ENCODE data around the gene SPINDOC. TPM values are rescaled to one million over a fixed set of nuclear protein-coding genes. Genes with fewer than 3 reads are reported as not detected.

The SPINDOC gene
- total RNA-seq, 3 donors from 2014 or later: 24.0 to 28.9 (median 24.5) TPM

DNA sequence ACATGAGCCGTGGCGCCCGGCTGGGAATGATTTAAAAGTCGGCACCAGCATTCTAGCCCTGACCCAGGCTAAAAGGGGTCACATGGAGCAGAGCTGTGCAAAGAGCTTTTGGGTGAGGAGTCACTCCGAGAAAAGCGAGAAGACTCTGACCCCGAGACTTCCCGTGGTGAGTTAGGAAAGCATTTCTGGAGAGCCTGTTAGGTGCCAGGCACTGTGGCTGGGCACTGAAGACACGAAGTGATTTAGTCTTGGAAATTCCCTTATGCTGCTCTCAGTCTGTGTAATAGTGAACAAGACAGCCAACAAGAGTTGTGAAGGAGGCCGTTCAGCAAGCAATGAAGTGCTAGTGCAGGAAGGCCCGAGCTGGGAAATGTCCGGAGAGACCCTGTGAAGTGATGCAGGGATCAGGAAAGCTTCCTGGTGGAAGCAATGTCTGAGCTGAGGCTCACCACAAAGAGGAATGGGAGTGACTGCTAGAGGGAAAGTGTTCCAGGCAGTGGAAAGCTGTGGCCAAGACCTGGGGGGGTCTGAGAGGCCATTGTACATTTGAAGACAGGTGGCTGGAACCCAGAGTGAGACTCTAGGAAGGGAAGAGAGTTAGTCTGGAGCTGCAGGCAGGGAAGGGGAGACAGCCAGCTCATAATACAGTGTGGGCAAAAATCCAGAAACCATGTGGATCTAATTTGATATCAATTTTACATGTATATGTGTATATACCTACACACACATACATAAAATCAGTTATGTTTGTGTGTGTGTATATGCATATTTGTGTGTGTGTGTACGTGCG is 57.3 kb downstream of the SPINDOC start:
- Mint-ChIP-seq H3K27me3 (ENCODE audit: low read depth) (no peaks in the 10 kb centered on the region), H3K4me1 (ENCODE audit: low read depth) (peaks cover 88% of the 10 kb centered on the region), H3K36me3 (ENCODE audit: insufficient read depth) (peaks cover 10% of the 10 kb centered on the region), H3K9me3 (no peaks in the 10 kb centered on the region), H3K4me3 (peak overlapping the region; percentile 37)
- ATAC-seq (peak; percentile 41 to 44), DNase-seq (no peak)

DNA sequence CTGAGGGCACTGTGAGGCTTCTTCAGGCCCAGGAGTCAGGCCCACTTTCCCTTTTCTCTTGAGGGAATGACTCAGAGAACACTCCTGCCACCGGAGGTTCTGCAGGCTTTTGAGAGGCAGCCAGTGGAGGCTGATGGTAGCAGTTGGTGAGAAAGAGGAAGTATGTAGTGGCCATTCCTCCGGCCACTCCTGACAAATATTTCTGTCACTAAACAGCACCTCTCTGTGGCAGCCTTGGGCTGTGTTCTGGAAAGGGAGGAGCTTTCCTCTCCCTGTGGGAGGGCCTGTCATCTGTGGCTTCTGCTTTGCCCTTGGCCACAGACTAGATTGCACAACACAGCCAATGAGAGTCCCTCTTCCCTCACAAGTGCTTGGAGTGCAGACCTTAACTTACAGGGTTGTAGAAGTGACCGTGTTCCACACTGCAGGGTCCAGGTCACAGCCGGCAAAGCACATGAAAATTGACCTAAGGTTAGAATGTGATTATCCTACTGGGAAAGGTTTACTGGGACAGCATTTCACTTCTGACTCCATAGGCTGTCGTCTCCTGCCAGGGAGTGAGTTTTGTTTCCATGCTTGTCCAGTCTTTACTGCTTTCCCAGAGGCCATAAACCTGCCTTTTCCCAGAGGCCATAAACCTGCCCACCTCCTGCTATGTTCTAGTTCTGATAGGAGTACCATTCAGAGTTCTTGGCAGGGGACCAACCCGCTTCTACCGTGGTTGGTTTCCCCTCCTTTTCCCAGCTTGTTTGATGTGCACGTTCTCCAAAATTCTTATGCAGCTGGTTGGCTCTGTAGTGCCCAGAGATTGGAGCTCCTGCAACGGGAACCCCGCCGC is 58.9 kb downstream of the SPINDOC start:
- Mint-ChIP-seq H3K27me3 (ENCODE audit: low read depth) (no peaks in the 10 kb centered on the region), H3K9me3 (no peaks in the 10 kb centered on the region), H3K4me3 (peak overlapping the region; percentile 26), H3K36me3 (ENCODE audit: insufficient read depth) (peaks cover 8% of the 10 kb centered on the region), H3K4me1 (ENCODE audit: low read depth) (peaks cover 76% of the 10 kb centered on the region)
- DNase-seq: peak; percentile 10
- peak; percentile 73 to 74 for ATAC-seq

DNA sequence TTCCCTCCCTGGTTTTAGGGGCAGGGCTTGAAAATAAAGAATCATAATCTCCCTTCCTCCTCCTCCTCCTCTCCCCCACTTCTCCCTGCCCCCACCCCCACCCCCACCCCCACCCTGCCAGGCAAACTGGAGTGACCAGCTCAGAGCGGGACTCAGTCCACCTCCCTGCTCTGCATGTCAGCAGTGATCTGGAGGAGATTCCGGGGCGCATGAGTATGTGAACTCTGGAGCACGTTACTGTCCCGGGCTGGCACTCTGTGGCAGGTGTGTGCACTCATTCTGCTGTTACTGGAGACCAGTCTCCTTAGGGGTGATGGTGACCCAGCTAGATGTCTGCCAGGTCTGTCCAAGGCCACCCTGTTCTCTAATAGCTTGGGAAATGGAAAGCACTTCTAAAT is 59.5 kb downstream of the SPINDOC start:
- Mint-ChIP-seq H3K9me3 (no peaks in the 10 kb centered on the region), H3K4me1 (ENCODE audit: low read depth) (peaks cover 72% of the 10 kb centered on the region), H3K36me3 (ENCODE audit: insufficient read depth) (peaks cover 8% of the 10 kb centered on the region), H3K4me3 (peak overlapping the region; percentile 26), H3K27me3 (ENCODE audit: low read depth) (no peaks in the 10 kb centered on the region)
- DNase-seq (no peak), ATAC-seq (no peak)

DNA sequence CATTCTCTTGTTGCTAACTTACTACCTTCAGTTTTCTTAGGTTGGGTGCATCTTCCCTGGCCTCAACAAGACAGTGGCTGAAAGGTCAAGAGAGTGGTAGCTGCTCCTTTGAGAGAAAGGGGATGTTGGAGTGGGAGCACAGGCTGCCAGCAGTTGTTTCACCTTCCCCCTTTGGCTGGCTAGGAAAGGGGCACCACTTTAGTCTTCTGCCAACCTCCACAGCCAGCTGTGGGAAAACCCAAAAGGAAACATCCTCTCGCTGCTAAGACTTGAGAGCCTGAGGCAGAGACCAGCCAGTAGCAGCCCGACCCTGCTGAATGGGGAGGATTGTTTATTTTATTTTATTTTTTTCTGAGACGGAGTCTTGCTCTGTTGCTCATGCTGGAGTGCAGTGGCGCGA is 60.1 kb downstream of the SPINDOC start:
- Mint-ChIP-seq H3K9me3 (no peaks in the 10 kb centered on the region), H3K36me3 (ENCODE audit: insufficient read depth) (peaks cover 7% of the 10 kb centered on the region), H3K4me1 (ENCODE audit: low read depth) (peaks cover 71% of the 10 kb centered on the region), H3K27me3 (ENCODE audit: low read depth) (no peaks in the 10 kb centered on the region), H3K4me3 (no peak overlapping the region)
- ATAC-seq (no peak), DNase-seq (no peak)

DNA sequence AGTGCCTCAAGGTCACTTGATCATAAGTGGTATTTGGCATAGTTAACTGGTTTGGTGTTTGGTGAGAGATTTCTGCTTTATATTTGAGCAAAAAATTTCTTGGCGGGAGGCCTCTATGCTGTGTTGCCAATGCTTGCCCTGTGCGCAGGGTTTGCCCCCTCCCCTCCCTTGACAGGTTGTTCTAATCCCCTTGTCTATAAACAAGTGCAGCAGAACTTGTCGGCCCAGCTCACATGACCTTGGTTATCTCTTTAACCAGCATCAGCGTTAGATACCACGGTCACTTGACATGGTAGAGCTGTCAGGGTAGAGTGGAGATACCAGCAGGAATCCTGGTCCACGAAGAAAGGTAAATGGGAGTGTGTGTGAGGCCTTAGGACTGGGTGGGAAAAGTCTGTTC is 61.3 kb downstream of the SPINDOC start:
- Mint-ChIP-seq H3K27me3 (ENCODE audit: low read depth) (no peaks in the 10 kb centered on the region), H3K4me3 (no peak overlapping the region), H3K4me1 (ENCODE audit: low read depth) (peaks cover 69% of the 10 kb centered on the region), H3K36me3 (ENCODE audit: insufficient read depth) (peaks cover 6% of the 10 kb centered on the region), H3K9me3 (no peaks in the 10 kb centered on the region)
- no peak for ATAC-seq
- DNase-seq: no peak

DNA sequence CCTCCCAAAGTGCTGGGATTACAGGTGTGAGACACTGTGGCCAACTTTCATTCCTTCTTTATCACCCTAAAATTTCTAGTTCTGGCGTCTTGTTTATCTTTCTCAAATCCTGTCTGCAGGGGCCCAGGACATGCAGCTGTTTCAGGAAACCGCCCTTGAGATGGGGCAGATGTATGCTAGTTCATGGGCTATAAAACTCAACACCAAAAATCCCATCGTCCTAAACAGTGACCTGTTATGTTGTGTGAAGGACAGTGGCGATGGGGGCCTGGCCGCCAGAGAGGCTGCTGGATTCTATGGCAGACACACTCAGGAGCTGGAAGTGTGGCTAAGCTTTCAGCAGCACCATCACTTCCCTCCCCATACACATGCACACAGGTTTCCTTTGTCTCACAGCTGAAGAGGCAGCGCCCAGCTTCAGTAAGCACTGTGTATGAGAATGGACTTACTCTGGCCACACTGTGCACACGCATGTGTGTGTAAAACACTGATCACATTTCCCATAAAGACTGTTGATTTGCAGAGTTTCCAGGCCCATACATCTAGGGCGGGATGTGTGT is 62.3 kb downstream of the SPINDOC start:
- Mint-ChIP-seq H3K27me3 (ENCODE audit: low read depth) (no peaks in the 10 kb centered on the region), H3K9me3 (no peaks in the 10 kb centered on the region), H3K4me3 (no peak overlapping the region), H3K36me3 (ENCODE audit: insufficient read depth) (peaks cover 4% of the 10 kb centered on the region), H3K4me1 (ENCODE audit: low read depth) (peaks cover 69% of the 10 kb centered on the region)
- no peak for ATAC-seq
- no peak for DNase-seq

DNA sequence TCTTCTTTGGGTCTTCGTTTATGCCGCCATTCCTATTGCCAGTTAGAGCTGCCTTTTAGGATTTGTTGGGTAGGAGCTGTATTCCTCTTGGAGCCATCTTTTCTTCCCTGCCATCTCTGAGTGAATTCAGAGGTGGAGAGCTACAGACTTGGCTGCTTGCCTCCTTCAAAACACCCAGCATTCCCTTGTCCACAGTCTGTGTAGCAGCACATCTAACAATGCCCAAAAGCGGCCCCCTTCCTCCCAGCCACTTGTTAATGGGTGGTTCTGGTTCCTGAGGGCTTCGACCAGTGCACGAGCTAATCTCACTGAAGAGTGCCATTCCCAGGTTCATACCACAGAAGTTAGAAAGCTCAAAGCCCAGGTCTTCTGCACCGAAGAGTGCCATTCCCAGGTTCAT is 63.4 kb downstream of the SPINDOC start:
- ATAC-seq: no peak
- Mint-ChIP-seq H3K4me3 (no peak overlapping the region), H3K27me3 (ENCODE audit: low read depth) (no peaks in the 10 kb centered on the region), H3K9me3 (no peaks in the 10 kb centered on the region), H3K36me3 (ENCODE audit: insufficient read depth) (peaks cover 2% of the 10 kb centered on the region), H3K4me1 (ENCODE audit: low read depth) (peaks cover 74% of the 10 kb centered on the region)
- no peak for DNase-seq

Other genes with a start within 250 kb of the SPINDOC start
- gene PLAAT3, start 199.0 kb upstream of the SPINDOC start, total RNA-seq: 1 to 10 TPM in 1 of 3 donors, under 1 TPM in 2; 0.63 to 1.7 (median 0.90) TPM
- gene ATL3, start 142.1 kb upstream of the SPINDOC start, total RNA-seq: 10 to 100 TPM; 49.1 to 52.5 (median 49.8) TPM
- 10 to 100 TPM; 24.7 to 30.9 (median 26.7) TPM for gene RTN3, start 132.0 kb upstream of the SPINDOC start, total RNA-seq
- gene ZFTA, start 44.7 kb upstream of the SPINDOC start, total RNA-seq: 1 to 10 TPM; 6.3 to 8.6 (median 7.8) TPM
- gene MARK2, start 25.7 kb downstream of the SPINDOC start, total RNA-seq: 10 to 100 TPM; 32.6 to 33.6 (median 33.4) TPM
- gene RCOR2, start 103.7 kb downstream of the SPINDOC start, total RNA-seq: under 1 TPM in 2 of 3 donors, not detected in 1; 0.13 to 0.27 TPM
- 10 to 100 TPM; 12.1 to 16.9 (median 14.1) TPM for gene NAA40, start 125.5 kb downstream of the SPINDOC start, total RNA-seq
- 100 to 1,000 TPM; 315 to 320 (median 319) TPM for gene COX8A, start 161.2 kb downstream of the SPINDOC start, total RNA-seq
- gene OTUB1, start 173.0 kb downstream of the SPINDOC start, total RNA-seq: 100 to 1,000 TPM in 2 of 3 donors, 10 to 100 TPM in 1; 98.0 to 103 (median 101) TPM
- not detected for gene FLRT1, start 222.5 kb downstream of the SPINDOC start, total RNA-seq